SK-N-SH (cell line): ENCODE data around the gene FGF19. TPM values are rescaled to one million over a fixed set of nuclear protein-coding genes. Genes with fewer than 3 reads are reported as not detected.

Experiments used
- CTCF ChIA-PET: fragments of 300-600, 350-600 bp; formaldehyde crosslinking; extraction: SDS; loops from one replicate; lab custom pipeline; 2021; lab: Yijun Ruan, JAX
- POLR2A ChIA-PET: fragments of 350-600 bp; sonication (Branson Sonifier 250); formaldehyde crosslinking; extraction: SDS; loops from one replicate; lab custom pipeline; 2020; ENCODE audit warnings: antibody characterized with exemption, inconsistent platforms; lab: Yijun Ruan, JAX
- DNase-seq: peaks from one replicate; pipeline ENCODE4 v3.0.0; 2012
- H2AFZ ChIP-seq: fragments of 200-600 bp; sonication (generic); 2 replicates; pipeline ENCODE4 v1.8.1; 2016; ENCODE audit warnings: antibody characterized with exemption, mild to moderate bottlenecking, low read depth
- H3F3A ChIP-seq: fragments of 200-600 bp; sonication (generic); replicated peaks from 2 replicates; pipeline ENCODE3; 2016; ENCODE audit warnings: antibody characterized with exemption, mild to moderate bottlenecking; ENCODE audit not compliant: insufficient read depth
- H3K27ac ChIP-seq, 2 experiments: fragments of 200-500 bp in 1 of 2; fragments of 200-600 bp in 1 of 2; sonication (Bioruptor generic) in 1 of 2; sonication (generic), shearing (Covaris generic) in 1 of 2; 2 replicates each; pipeline versions ENCODE4 v1.5.1 to v1.6.1; 2014 to 2016; ENCODE audit warnings: low read depth in 2 of 2, inconsistent platforms in 1 of 2, low read length in 1 of 2, mild to moderate bottlenecking in 1 of 2, mixed read lengths in 1 of 2
- H3K27me3 ChIP-seq: fragments of 200-600 bp; sonication (generic), shearing (Covaris generic); 2 replicates; pipeline ENCODE4 v1.6.1; 2016; ENCODE audit warnings: mixed run types; ENCODE audit not compliant: insufficient read depth
- H3K36me3 ChIP-seq, 2 experiments: fragments of 200-500 bp in 1 of 2; fragments of 200-600 bp in 1 of 2; sonication (Bioruptor generic) in 1 of 2; sonication (generic) in 1 of 2; replicated peaks in 1 of 2; 2 replicates each; pipeline versions ENCODE3 to v1.5.1; 2014 to 2016; ENCODE audit warnings: low read length in 1 of 2, mild to moderate bottlenecking in 1 of 2; ENCODE audit not compliant: insufficient read depth in 2 of 2, control insufficient read depth in 1 of 2
- H3K4me1 ChIP-seq, 2 experiments: fragments of 200-500 bp in 1 of 2; fragments of 200-600 bp in 1 of 2; sonication (Bioruptor generic) in 1 of 2; sonication (generic), shearing (Covaris generic) in 1 of 2; 2 replicates each; pipeline versions ENCODE4 v1.5.1 to v1.6.1; 2014 to 2016; ENCODE audit warnings: low read depth in 1 of 2, low read length in 1 of 2, mixed run types in 1 of 2; ENCODE audit not compliant: insufficient read depth in 2 of 2, control insufficient read depth in 1 of 2
- H3K4me2 ChIP-seq: fragments of 200-600 bp; sonication (generic), shearing (Covaris generic); 2 replicates; pipeline ENCODE4 v1.6.1; 2017; ENCODE audit warnings: mixed run types
- H3K4me3 ChIP-seq, 2 experiments: fragments of 200-500 bp in 1 of 2; fragments of 200-600 bp in 1 of 2; sonication (Bioruptor generic) in 1 of 2; sonication (generic), shearing (Covaris generic) in 1 of 2; 2 replicates each; pipeline versions ENCODE4 v1.5.1 to v1.8.1; 2014 to 2016; ENCODE audit warnings: low read depth in 2 of 2, inconsistent platforms in 1 of 2, low read length in 1 of 2, mild to moderate bottlenecking in 1 of 2, mixed read lengths in 1 of 2, moderate library complexity in 1 of 2
- H3K79me2 ChIP-seq: fragments of 200-600 bp; sonication (generic); 2 replicates; pipeline ENCODE4 v1.8.1; 2017; ENCODE audit warnings: mild to moderate bottlenecking; ENCODE audit not compliant: insufficient read depth
- H3K9ac ChIP-seq: fragments of 200-600 bp; sonication (generic); 2 replicates; pipeline ENCODE4 v1.6.1; 2017; ENCODE audit warnings: mixed run types
- H3K9me2 ChIP-seq: fragments of 200-600 bp; sonication (generic); 2 replicates; pipeline ENCODE4 v1.6.1; 2017; ENCODE audit warnings: mixed run types
- H3K9me3 ChIP-seq: fragments of 200-600 bp; sonication (generic); 2 replicates; pipeline ENCODE4 v1.6.1; 2017; ENCODE audit warnings: mixed run types, mild to moderate bottlenecking, moderate library complexity
- H4K20me1 ChIP-seq: fragments of 200-600 bp; sonication (generic); 2 replicates; pipeline ENCODE4 v1.6.1; 2017; ENCODE audit warnings: mild to moderate bottlenecking, mixed run types; ENCODE audit not compliant: insufficient read depth
- CHD2 ChIP-seq: fragments of 150-350 bp; IDR thresholded peaks from 2 replicates; pipeline ENCODE4 v1.6.1; 2018; ENCODE audit warnings: low read length; ENCODE audit not compliant: partially characterized antibody
- EP300 ChIP-seq, 2 experiments: IDR thresholded peaks; 2 replicates each; pipeline versions ENCODE4 v1.4.0 to v1.6.1; 2012; ENCODE audit warnings: borderline replicate concordance in 1 of 2, low read depth in 1 of 2, low read length in 1 of 2
- FOSL2 ChIP-seq: IDR thresholded peaks from 2 replicates; pipeline ENCODE4 v1.4.0; 2012; ENCODE audit warnings: low read depth, mild to moderate bottlenecking, moderate library complexity, borderline replicate concordance
- FOXM1 ChIP-seq: IDR thresholded peaks from 2 replicates; pipeline ENCODE4 v1.4.0; 2012; ENCODE audit warnings: low read depth, mild to moderate bottlenecking
- GABPA ChIP-seq: IDR thresholded peaks from 2 replicates; pipeline ENCODE4 v1.4.0; 2012; ENCODE audit warnings: low read depth, mild to moderate bottlenecking
- GATA2 ChIP-seq: sonication (generic); formaldehyde crosslinking; IDR thresholded peaks from 2 replicates; pipeline ENCODE4 v1.5.0; 2020; ENCODE audit warnings: mild to moderate bottlenecking, missing genetic modification reagents
- MAX ChIP-seq: IDR thresholded peaks from 2 replicates; pipeline ENCODE4 v1.4.0; 2012; ENCODE audit warnings: low read depth
- MXI1 ChIP-seq: IDR thresholded peaks from 2 replicates; pipeline ENCODE4 v1.6.1; 2012; ENCODE audit warnings: mild to moderate bottlenecking, low read depth, low read length, improper control_type of control experiment
- PBX3 ChIP-seq: IDR thresholded peaks from 2 replicates; pipeline ENCODE4; 2012
- POLR2AphosphoS5 ChIP-seq: IDR thresholded peaks from 2 replicates; pipeline ENCODE4 v1.6.1; 2012; ENCODE audit warnings: low read depth, low read length
- RXRA ChIP-seq: IDR thresholded peaks from 2 replicates; pipeline ENCODE4 v1.4.0; 2012; ENCODE audit warnings: low read depth, mild to moderate bottlenecking, borderline replicate concordance
- SIN3A ChIP-seq: IDR thresholded peaks from 2 replicates; pipeline ENCODE4 v1.6.1; 2012; ENCODE audit warnings: low read depth, mild to moderate bottlenecking, low read length, moderate library complexity, borderline replicate concordance
- SMC3 ChIP-seq: IDR thresholded peaks from 2 replicates; pipeline ENCODE4 v1.6.1; 2012; ENCODE audit warnings: low read depth, low read length, improper control_type of control experiment
- TAF1 ChIP-seq: IDR thresholded peaks from 2 replicates; pipeline ENCODE4 v1.6.1; 2012; ENCODE audit warnings: low read depth, mild to moderate bottlenecking, low read length, moderate library complexity, borderline replicate concordance
- TEAD4 ChIP-seq: IDR thresholded peaks from 2 replicates; pipeline ENCODE4 v1.4.0; 2012; ENCODE audit warnings: mild to moderate bottlenecking, borderline replicate concordance; ENCODE audit not compliant: insufficient read depth
- USF1 ChIP-seq: IDR thresholded peaks from 2 replicates; pipeline ENCODE4 v1.4.0; 2012; ENCODE audit warnings: low read depth, borderline replicate concordance
- WGBS: methylation state at CpG from one replicate; pipeline ENCODE4 v1.1.6; 2017; ENCODE audit warnings: low lambda C conversion rate; 5-methylcytosine and 5-hydroxymethylcytosine counted together
- polyA plus RNA-seq, 3 experiments: library from polyadenylated mRNA; depleted of rRNA; stranded (reverse); fragments of >200 nt; gene quantifications; 2 replicates each; pipeline ENCODE4 v1.2.3, GENCODE V29; 2012
- TF ChIP-seq, protein P1 (sequence below): IDR thresholded peaks from 2 replicates; pipeline ENCODE4 v1.6.1; 2012; ENCODE audit warnings: mild to moderate bottlenecking, low read depth, low read length, moderate library complexity
- TF ChIP-seq, protein P2 (sequence below): fragments of 150-350 bp; IDR thresholded peaks from 2 replicates; pipeline ENCODE4 v1.6.1; 2016; ENCODE audit warnings: mild to moderate bottlenecking, low read depth, low read length

FGF19 gene
- polyA plus RNA-seq, 1 of the 3 experiments (the other 2 are of a cell fraction) = not detected

GRCh38 chr11:69705901-69706787 lies 2.3 kb upstream of the FGF19 start (continued):
- TF ChIP-seq, protein P1, sequence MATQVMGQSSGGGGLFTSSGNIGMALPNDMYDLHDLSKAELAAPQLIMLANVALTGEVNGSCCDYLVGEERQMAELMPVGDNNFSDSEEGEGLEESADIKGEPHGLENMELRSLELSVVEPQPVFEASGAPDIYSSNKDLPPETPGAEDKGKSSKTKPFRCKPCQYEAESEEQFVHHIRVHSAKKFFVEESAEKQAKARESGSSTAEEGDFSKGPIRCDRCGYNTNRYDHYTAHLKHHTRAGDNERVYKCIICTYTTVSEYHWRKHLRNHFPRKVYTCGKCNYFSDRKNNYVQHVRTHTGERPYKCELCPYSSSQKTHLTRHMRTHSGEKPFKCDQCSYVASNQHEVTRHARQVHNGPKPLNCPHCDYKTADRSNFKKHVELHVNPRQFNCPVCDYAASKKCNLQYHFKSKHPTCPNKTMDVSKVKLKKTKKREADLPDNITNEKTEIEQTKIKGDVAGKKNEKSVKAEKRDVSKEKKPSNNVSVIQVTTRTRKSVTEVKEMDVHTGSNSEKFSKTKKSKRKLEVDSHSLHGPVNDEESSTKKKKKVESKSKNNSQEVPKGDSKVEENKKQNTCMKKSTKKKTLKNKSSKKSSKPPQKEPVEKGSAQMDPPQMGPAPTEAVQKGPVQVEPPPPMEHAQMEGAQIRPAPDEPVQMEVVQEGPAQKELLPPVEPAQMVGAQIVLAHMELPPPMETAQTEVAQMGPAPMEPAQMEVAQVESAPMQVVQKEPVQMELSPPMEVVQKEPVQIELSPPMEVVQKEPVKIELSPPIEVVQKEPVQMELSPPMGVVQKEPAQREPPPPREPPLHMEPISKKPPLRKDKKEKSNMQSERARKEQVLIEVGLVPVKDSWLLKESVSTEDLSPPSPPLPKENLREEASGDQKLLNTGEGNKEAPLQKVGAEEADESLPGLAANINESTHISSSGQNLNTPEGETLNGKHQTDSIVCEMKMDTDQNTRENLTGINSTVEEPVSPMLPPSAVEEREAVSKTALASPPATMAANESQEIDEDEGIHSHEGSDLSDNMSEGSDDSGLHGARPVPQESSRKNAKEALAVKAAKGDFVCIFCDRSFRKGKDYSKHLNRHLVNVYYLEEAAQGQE = no peak
- TF ChIP-seq SIN3A (no peak), SMC3 (no peak), FOSL2 (no peak), RXRA (no peak), GATA2 (CRISPR knock-in tag) (no peak), MAX (no peak), POLR2AphosphoS5 (no peak), MXI1 (no peak), GABPA (no peak), PBX3 (no peak), EP300 (IDR thresholded peaks at IDR 0.05; ENCODE audit: borderline replicate concordance in 1 of 2, low read depth in 1 of 2, low read length in 1 of 2) (no peak), CHD2 (no peak)

- Histone ChIP-seq H3K4me2 (no peak overlapping the region), H3F3A (peaks cover under 1% of the 10 kb centered on the region), H3K4me1 (peaks cover 0 to 10% of the 10 kb centered on the region in 2 experiments; a peak in 2 of 4 replicates), H3K36me3 (no peaks in the 10 kb centered on the region)
- WGBS = 33% methylated on average over 18 of the region's 18 CpGs
- POLR2A ChIA-PET = no interaction called here
- TF ChIP-seq FOXM1 (no peak), USF1 (no peak), FOSL2 (no peak), MAX (no peak), TAF1 (no peak), PBX3 (no peak), TEAD4 (no peak)
- TF ChIP-seq, protein P2, sequence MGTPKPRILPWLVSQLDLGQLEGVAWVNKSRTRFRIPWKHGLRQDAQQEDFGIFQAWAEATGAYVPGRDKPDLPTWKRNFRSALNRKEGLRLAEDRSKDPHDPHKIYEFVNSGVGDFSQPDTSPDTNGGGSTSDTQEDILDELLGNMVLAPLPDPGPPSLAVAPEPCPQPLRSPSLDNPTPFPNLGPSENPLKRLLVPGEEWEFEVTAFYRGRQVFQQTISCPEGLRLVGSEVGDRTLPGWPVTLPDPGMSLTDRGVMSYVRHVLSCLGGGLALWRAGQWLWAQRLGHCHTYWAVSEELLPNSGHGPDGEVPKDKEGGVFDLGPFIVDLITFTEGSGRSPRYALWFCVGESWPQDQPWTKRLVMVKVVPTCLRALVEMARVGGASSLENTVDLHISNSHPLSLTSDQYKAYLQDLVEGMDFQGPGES = no peak
- TF ChIP-seq, all 33 proteins: peak for 0
- peak; percentile 44 for DNase-seq
- Histone ChIP-seq H3K79me2 (no peaks in the 10 kb centered on the region), H3K27ac (no peak overlapping the region), H3K9ac (no peak overlapping the region), H2AFZ (no peak overlapping the region), H3K4me3 (no peak overlapping the region), H3K9me2 (no peaks in the 10 kb centered on the region), H3K27me3 (peaks cover 38% of the 10 kb centered on the region), H4K20me1 (no peaks in the 10 kb centered on the region), H3K9me3 (no peaks in the 10 kb centered on the region)
- CTCF ChIA-PET = interaction anchor here (0.7 to 4.3 kb wide), 26 partner anchors 9 to 493 kb away, joined by 3 to 34 read pairs (median 5); no protein-coding TSS in a partner anchor
Observed at GRCh38 chr11:69705351-69705811, 1.6 kb upstream of the FGF19 start.
